Esophagus squamous epithelium (tissue), 5 donors: ENCODE data around the gene LCA5. TPM values are rescaled to one million over a fixed set of nuclear protein-coding genes. Genes with fewer than 3 reads are reported as not detected.

ENCODE experiments used
- DNase-seq: peaks from one replicate; lab custom pipeline; 2025; lab: John Stamatoyannopoulos, UW
- H3K27ac ChIP-seq, 4 donors: fragments of 200-600 bp; sonication (generic); one replicate each; pipeline ENCODE4 v1.5.1; 2016 to 2019; ENCODE audit warnings: mild to moderate bottlenecking in 1 of 4
- H3K27me3 ChIP-seq, 4 donors: fragments of 200-600 bp; sonication (generic); 1 replicate in 3 of 4; 2 replicates in 1 of 4; pipeline versions ENCODE4 v1.5.1 to v1.6.0; 2017 to 2021; ENCODE audit warnings: antibody characterized with exemption in 1 of 4
- H3K36me3 ChIP-seq, 3 donors: fragments of 200-600 bp; sonication (generic); one replicate each; pipeline ENCODE4 v1.5.1; 2016 to 2019
- H3K4me1 ChIP-seq, 3 donors: fragments of 200-600 bp; sonication (generic); one replicate each; pipeline ENCODE4 v1.5.1; 2017 to 2019
- H3K4me3 ChIP-seq, 4 donors: fragments of 200-600 bp; sonication (generic); 1 replicate in 3 of 4; 2 replicates in 1 of 4; pipeline ENCODE4 v1.5.1; 2016 to 2019; ENCODE audit warnings: mild to moderate bottlenecking in 2 of 4, moderate library complexity in 1 of 4
- H3K9me3 ChIP-seq, 3 donors: fragments of 200-600 bp; sonication (generic); one replicate each; pipeline ENCODE4 v1.5.1; 2016 to 2019
- POLR2A ChIP-seq, 4 donors: fragments of 450-650 bp; IDR thresholded peaks; one replicate each; pipeline ENCODE4 v1.6.1; 2017; ENCODE audit warnings: antibody characterized with exemption in 4 of 4, mild to moderate bottlenecking in 4 of 4, moderate library complexity in 3 of 4
- WGBS, 2 donors: methylation state at CpG; one replicate each; pipeline ENCODE4 v1.1.5; 2018; 5-methylcytosine and 5-hydroxymethylcytosine counted together
- intact Hi-C: fragments of 100-400 bp; cut with DNase I; formaldehyde crosslinking; loops from one replicate; pipeline ENCODE4 v1.15.0; 2022
- small RNA-seq, 4 donors: library from RNA; depleted of rRNA; stranded (forward); fragments of <200 nt; gene quantifications; one replicate each; pipeline ENCODE3, GENCODE V24; 2016
- total RNA-seq, 4 donors: library from RNA; depleted of rRNA; stranded (reverse); fragments of >200 nt; gene quantifications; one replicate each; pipeline ENCODE4 v1.1.0, GENCODE V29; 2016
- TF ChIP-seq, protein P1 (sequence below), 6 experiments: fragments of 450-650 bp in 4 of 6; fragments of 200-600 bp in 2 of 6; sonication (generic) in 2 of 6; IDR thresholded peaks; one replicate each; pipeline ENCODE4 v1.5.1; 2016 to 2019; ENCODE audit warnings: antibody characterized with exemption in 6 of 6, mild to moderate bottlenecking in 4 of 6, moderate library complexity in 4 of 6
- donor health status: DM: yes; HTN: yes; CAD: no.

Gene LCA5
- total RNA-seq, 4 donors from 2014 or later = 1.2 to 3.6 (median 2.4) TPM

DNA sequence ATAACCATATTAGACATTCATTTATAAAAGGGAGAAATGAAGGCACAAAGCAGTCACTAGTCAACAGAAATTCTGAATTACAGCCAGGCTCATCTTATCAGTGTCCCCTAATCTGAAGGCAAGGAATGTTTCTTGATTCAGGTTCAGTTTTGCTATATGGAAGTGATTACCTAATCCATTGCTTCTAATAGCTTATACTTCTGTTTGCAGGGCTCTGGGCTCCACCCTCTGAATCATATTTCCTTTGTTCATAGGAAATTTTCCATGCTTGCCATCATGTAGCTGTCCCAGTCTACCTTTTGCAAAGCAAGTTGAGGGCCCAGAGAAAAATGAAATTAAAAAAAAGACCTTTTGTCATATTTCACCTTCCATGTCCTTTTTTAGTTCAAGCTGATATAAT is 96.0 kb downstream of the LCA5 start:
- no peaks in the 10 kb centered on the region for H3K9me3 ChIP-seq
- no peaks in the 10 kb centered on the region for H3K36me3 ChIP-seq
- H3K27me3 ChIP-seq = no peaks in the 10 kb centered on the region
- TF ChIP-seq POLR2A (IDR thresholded peaks at IDR 0.05) = no peak
- TF ChIP-seq, protein P1, sequence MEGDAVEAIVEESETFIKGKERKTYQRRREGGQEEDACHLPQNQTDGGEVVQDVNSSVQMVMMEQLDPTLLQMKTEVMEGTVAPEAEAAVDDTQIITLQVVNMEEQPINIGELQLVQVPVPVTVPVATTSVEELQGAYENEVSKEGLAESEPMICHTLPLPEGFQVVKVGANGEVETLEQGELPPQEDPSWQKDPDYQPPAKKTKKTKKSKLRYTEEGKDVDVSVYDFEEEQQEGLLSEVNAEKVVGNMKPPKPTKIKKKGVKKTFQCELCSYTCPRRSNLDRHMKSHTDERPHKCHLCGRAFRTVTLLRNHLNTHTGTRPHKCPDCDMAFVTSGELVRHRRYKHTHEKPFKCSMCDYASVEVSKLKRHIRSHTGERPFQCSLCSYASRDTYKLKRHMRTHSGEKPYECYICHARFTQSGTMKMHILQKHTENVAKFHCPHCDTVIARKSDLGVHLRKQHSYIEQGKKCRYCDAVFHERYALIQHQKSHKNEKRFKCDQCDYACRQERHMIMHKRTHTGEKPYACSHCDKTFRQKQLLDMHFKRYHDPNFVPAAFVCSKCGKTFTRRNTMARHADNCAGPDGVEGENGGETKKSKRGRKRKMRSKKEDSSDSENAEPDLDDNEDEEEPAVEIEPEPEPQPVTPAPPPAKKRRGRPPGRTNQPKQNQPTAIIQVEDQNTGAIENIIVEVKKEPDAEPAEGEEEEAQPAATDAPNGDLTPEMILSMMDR (IDR thresholded peaks at IDR 0.05) = no peak
- intact Hi-C loops = no loop called here
- no peak overlapping the region for H3K4me3 ChIP-seq
- no peak overlapping the region for H3K27ac ChIP-seq
- H3K4me1 ChIP-seq = peaks cover 0 to 14% (median 3%) of the 10 kb centered on the region in 3 donors
- no peak for DNase-seq

DNA sequence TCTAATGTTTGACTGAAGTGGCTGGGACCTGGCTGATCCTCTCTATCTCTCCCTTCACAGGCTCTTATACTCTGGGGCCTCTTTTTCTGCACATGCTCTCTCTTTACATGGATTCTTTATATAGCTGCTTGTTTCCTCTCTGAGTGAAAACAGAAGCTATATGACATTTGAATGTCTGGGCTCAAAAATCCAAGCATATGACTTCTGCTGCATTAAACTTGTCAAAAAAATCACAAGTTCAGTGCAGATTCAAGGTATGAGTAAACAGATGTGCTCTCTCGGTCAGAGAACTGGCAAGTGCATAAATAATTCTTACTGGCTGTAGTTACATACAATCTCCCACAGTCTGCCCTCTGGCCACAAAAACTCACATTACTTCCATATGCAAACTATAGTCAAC is 96.6 kb downstream of the LCA5 start:
- 44 to 54% methylated on average over 1 of the region's 1 CpG for WGBS, 2 donors

DNA sequence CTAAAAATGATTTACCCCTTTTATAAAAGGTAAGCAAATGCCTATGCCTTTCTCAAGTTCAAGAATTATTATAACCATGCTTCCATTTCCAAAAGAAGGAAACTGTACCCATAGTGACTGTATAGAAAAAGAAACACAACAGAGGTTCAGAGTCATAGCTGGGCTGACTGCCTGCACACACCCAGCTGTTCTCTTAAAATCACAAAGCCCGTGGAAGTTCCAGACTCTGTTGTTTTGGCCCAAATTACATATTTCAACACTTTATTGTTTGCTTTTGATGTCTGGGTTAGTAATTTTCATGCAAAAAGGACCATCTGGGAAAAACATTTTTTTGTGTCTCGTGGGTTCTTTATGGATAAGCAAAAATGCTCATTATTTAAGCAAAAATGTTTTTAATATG is 99.2 kb downstream of the LCA5 start:
- WGBS, 2 donors = 22 to 38% methylated on average over 2 of the region's 2 CpGs
- H3K27ac ChIP-seq = no peak overlapping the region
- DNase-seq = no peak
- H3K4me1 ChIP-seq = peaks cover 0 to 14% (median 3%) of the 10 kb centered on the region in 3 donors
- no peaks in the 10 kb centered on the region for H3K36me3 ChIP-seq
- no peaks in the 10 kb centered on the region for H3K27me3 ChIP-seq
- TF ChIP-seq POLR2A (IDR thresholded peaks at IDR 0.05) = no peak
- TF ChIP-seq, protein P1 (IDR thresholded peaks at IDR 0.05) = no peak
- no peak overlapping the region for H3K4me3 ChIP-seq
- no peaks in the 10 kb centered on the region for H3K9me3 ChIP-seq
- intact Hi-C loops = no loop called here

More for the DNA sequence above, 96.6 kb downstream of the LCA5 start:
- no peak overlapping the region for H3K27ac ChIP-seq
- intact Hi-C loops = no loop called here
- no peak for TF ChIP-seq POLR2A (IDR thresholded peaks at IDR 0.05)
- TF ChIP-seq, protein P1 (IDR thresholded peaks at IDR 0.05) = no peak
- no peaks in the 10 kb centered on the region for H3K36me3 ChIP-seq
- no peaks in the 10 kb centered on the region for H3K27me3 ChIP-seq
- H3K9me3 ChIP-seq = no peaks in the 10 kb centered on the region
- H3K4me1 ChIP-seq = peaks cover 0 to 14% (median 3%) of the 10 kb centered on the region in 3 donors
- no peak overlapping the region for H3K4me3 ChIP-seq
- no peak for DNase-seq

DNA sequence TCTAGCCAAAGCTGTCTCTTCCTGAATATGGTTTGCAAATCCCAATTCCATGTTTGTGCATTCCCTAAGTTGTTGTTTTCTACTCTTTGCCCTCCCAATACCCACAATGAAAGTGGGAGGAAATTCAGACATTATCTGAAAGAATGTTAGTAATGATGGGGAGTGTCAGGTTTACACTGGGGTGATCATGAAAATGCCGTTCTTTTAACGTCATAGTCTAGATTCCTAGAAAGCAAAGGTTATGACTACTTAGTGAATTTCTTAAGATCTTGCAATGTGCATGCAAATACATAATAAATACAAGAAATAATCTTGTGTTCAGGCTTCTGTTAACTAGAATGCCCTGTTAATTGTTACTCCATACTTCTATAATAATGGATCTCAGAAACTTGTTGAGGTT is 101.0 kb downstream of the LCA5 start:
- no peak overlapping the region for H3K27ac ChIP-seq
- WGBS, 2 donors = 61 to 84% methylated on average over 2 of the region's 2 CpGs
- H3K9me3 ChIP-seq = no peaks in the 10 kb centered on the region
- DNase-seq = no peak
- H3K4me3 ChIP-seq = no peak overlapping the region
- TF ChIP-seq, protein P1 (IDR thresholded peaks at IDR 0.05) = no peak
- no peak for TF ChIP-seq POLR2A (IDR thresholded peaks at IDR 0.05)
- no peaks in the 10 kb centered on the region for H3K36me3 ChIP-seq
- H3K27me3 ChIP-seq = no peaks in the 10 kb centered on the region
- intact Hi-C loops = no loop called here
- peaks cover 0 to 14% (median 3%) of the 10 kb centered on the region in 3 donors for H3K4me1 ChIP-seq

DNA sequence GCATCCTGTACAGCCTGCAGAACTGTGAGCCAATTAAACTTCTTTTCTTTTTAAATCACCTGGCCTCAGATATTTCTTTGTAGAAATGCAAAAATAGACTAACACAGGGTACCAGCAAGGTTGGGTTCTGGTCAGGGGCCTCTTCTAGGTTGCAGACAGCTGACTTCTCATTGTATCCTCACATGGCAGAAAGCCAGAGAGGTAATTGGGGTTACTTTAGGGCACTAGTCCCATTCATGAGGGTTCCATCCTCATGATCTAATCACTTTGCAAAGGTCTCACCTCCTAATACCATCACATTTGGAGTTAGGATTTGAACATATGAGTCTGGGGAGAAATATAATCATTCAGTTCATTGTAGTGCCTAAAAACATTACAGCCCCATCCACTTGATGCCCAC is 101.5 kb downstream of the LCA5 start:
- TF ChIP-seq, protein P1 (IDR thresholded peaks at IDR 0.05) = no peak
- TF ChIP-seq POLR2A (IDR thresholded peaks at IDR 0.05) = no peak
- H3K9me3 ChIP-seq = no peaks in the 10 kb centered on the region
- peaks cover 0 to 11% (median 3%) of the 10 kb centered on the region in 3 donors for H3K4me1 ChIP-seq
- DNase-seq = no peak
- H3K27ac ChIP-seq = no peak overlapping the region
- no peaks in the 10 kb centered on the region for H3K27me3 ChIP-seq
- no peak overlapping the region for H3K4me3 ChIP-seq
- H3K36me3 ChIP-seq = no peaks in the 10 kb centered on the region
- intact Hi-C loops = no loop called here

Small RNA genes lying within 50 kb of the gene (small RNA-seq; reads per million reads assigned to genes)
- 0 to 1.2 (median 0) reads per million in 4 donors for gene DBIP1

Other genes with a start within 250 kb of the LCA5 start
- 100 to 1,000 TPM in 1 of 4 donors, 10 to 100 TPM in 3; 34.2 to 102 (median 56.6) TPM for gene SH3BGRL2, start 93.9 kb upstream of the LCA5 start, total RNA-seq